ENCODE data around the gene TNIK.

Gene TNIK

DNA sequence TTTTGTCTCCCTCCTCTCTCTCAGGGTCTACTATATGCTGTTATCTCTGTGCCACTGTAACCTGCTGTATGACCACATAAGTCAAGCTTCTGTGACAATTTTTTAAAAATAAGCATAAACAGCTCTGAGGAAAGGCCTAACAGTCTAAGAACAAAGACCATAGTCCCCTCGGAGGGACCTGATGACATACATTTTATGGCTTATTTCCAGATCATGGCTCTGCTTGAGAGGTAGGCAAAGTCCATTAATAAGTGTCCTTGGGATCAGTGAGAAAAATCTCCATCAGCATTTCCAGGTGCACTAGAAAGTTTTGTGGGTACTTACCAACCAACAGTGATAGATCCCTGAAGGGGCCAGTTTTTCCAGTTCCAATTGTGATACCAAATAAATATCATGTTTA is 123.8 kb downstream of the TNIK start:
- DNase-seq: no peak
- Histone ChIP-seq H3K4me1 (no peaks in the 10 kb centered on the region), H3K9me3 (no peaks in the 10 kb centered on the region), H3K27me3 (no peaks in the 10 kb centered on the region), H3K4me3 (ENCODE audit: low read depth, low read length) (no peak overlapping the region), H3K36me3 (no peaks in the 10 kb centered on the region)
- TF ChIP-seq, protein P1, sequence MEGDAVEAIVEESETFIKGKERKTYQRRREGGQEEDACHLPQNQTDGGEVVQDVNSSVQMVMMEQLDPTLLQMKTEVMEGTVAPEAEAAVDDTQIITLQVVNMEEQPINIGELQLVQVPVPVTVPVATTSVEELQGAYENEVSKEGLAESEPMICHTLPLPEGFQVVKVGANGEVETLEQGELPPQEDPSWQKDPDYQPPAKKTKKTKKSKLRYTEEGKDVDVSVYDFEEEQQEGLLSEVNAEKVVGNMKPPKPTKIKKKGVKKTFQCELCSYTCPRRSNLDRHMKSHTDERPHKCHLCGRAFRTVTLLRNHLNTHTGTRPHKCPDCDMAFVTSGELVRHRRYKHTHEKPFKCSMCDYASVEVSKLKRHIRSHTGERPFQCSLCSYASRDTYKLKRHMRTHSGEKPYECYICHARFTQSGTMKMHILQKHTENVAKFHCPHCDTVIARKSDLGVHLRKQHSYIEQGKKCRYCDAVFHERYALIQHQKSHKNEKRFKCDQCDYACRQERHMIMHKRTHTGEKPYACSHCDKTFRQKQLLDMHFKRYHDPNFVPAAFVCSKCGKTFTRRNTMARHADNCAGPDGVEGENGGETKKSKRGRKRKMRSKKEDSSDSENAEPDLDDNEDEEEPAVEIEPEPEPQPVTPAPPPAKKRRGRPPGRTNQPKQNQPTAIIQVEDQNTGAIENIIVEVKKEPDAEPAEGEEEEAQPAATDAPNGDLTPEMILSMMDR (IDR thresholded peaks at IDR 0.05; ENCODE audit: low read depth, low read length): no peak

DNA sequence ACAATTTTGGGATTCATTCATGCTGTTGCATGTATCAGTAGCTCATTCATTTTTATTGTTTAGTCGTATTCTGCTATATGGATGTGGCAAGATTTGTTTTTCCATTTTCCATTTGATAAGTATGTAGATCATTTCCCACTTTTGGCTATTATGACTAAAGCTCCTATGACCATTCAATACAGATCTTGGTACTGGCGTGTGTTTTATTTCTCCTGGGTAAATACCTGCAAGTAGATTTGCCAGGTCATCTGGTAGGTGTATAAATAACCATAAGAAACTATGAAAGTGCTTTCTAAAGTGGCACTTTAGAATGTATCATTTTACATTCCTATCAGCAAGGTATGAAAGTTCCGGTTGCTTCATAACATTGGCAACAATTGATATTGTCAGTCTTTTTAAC is 124.6 kb downstream of the TNIK start:
- TF ChIP-seq, protein P1 (IDR thresholded peaks at IDR 0.05; ENCODE audit: low read depth, low read length): no peak
- Histone ChIP-seq H3K4me1 (no peaks in the 10 kb centered on the region), H3K27me3 (no peaks in the 10 kb centered on the region), H3K9me3 (no peaks in the 10 kb centered on the region), H3K36me3 (no peaks in the 10 kb centered on the region), H3K4me3 (ENCODE audit: low read depth, low read length) (no peak overlapping the region)
- DNase-seq: no peak

- TF ChIP-seq, protein P1 (IDR thresholded peaks at IDR 0.05; ENCODE audit: low read depth, low read length): no peak
- H3K36me3 ChIP-seq: no peaks in the 10 kb centered on the region
- H3K9me3 ChIP-seq: no peaks in the 10 kb centered on the region
- H3K4me3 ChIP-seq (ENCODE audit: low read depth, low read length): no peak overlapping the region
- no peaks in the 10 kb centered on the region for H3K27me3 ChIP-seq
- DNase-seq: no peak
- peaks cover 6% of the 10 kb centered on the region for H3K4me1 ChIP-seq
Observed at GRCh38 chr3:171334465-171334811, 125.8 kb downstream of the TNIK start.

GRCh38 chr3:171333784-171334464 is 126.3 kb downstream of the TNIK start:
- no peak for DNase-seq
- H3K27me3 ChIP-seq: no peaks in the 10 kb centered on the region
- H3K9me3 ChIP-seq: no peaks in the 10 kb centered on the region
- H3K4me1 ChIP-seq: peaks cover 6% of the 10 kb centered on the region
- TF ChIP-seq, protein P1 (IDR thresholded peaks at IDR 0.05; ENCODE audit: low read depth, low read length): no peak
- H3K4me3 ChIP-seq (ENCODE audit: low read depth, low read length): no peak overlapping the region
- no peaks in the 10 kb centered on the region for H3K36me3 ChIP-seq

DNA sequence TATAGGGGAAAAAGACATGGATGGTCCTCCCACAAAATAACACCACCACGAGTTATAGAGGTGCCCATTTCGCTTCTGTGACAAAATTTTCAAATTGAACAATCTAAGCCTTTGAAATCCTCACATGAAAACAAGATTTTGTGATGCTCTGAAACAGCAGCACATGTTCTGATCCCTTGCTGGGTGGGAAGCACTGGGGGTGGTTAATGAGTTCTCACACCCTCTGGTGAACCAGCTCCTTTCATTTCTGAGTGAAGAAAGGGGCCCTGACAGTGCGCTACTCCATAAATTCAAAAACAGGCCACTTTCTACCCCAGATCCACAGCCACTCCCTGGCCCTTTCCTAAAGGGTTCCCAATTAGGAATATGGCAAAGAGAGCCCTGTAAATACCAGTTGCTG is 129.3 kb downstream of the TNIK start:
- Histone ChIP-seq H3K27me3 (no peaks in the 10 kb centered on the region), H3K4me3 (ENCODE audit: low read depth, low read length) (no peak overlapping the region), H3K36me3 (no peaks in the 10 kb centered on the region), H3K9me3 (no peaks in the 10 kb centered on the region), H3K4me1 (peaks cover 6% of the 10 kb centered on the region)
- TF ChIP-seq, protein P1 (IDR thresholded peaks at IDR 0.05; ENCODE audit: low read depth, low read length): no peak
- DNase-seq: no peak

GRCh38 chr3:171329746-171330145 is 130.5 kb downstream of the TNIK start:
- TF ChIP-seq, protein P1 (IDR thresholded peaks at IDR 0.05; ENCODE audit: low read depth, low read length): no peak

More at GRCh38 chr3:171329746-171330145, 130.5 kb downstream of the TNIK start:
- DNase-seq: no peak
- Histone ChIP-seq H3K27me3 (no peaks in the 10 kb centered on the region), H3K4me3 (ENCODE audit: low read depth, low read length) (no peak overlapping the region), H3K36me3 (no peaks in the 10 kb centered on the region), H3K4me1 (peaks cover 6% of the 10 kb centered on the region), H3K9me3 (no peaks in the 10 kb centered on the region)
